Measurements from ENCODE around the gene PRPF19.

Gene PRPF19

GRCh38 chr11:60867871-60868681 is 38.3 kb downstream of the PRPF19 start:
- Histone ChIP-seq H3K27ac (ENCODE audit: low read depth, low read length) (no peak overlapping the region), H3K9me3 (ENCODE audit: control insufficient read depth, insufficient read depth, low read length) (no peaks in the 10 kb centered on the region), H3K79me2 (ENCODE audit: control insufficient read depth, low read length) (no peaks in the 10 kb centered on the region), H3K9me2 (replicated peaks; ENCODE audit: control insufficient read depth, low read length) (no peaks in the 10 kb centered on the region), H3K4me3 (ENCODE audit: low read length) (no peak overlapping the region), H3K4me2 (ENCODE audit: low read length) (no peak overlapping the region), H3F3A (ENCODE audit: control insufficient read depth, insufficient read depth) (no peaks in the 10 kb centered on the region), H4K20me1 (ENCODE audit: control insufficient read depth, insufficient read depth, low read depth, low read length) (no peaks in the 10 kb centered on the region), H3K4me1 (ENCODE audit: control insufficient read depth, low read length) (no peaks in the 10 kb centered on the region), H3K36me3 (ENCODE audit: control insufficient read depth, low read length) (no peaks in the 10 kb centered on the region), H3K27me3 (ENCODE audit: control insufficient read depth, low read length) (no peaks in the 10 kb centered on the region; the same call in 1 of the 2 replicates)
- TF ChIP-seq EZH2phosphoT487 (IDR thresholded peaks at IDR 0.05; ENCODE audit: borderline replicate concordance, low read length) (no peak), CTCF (IDR thresholded peaks at IDR 0.05; ENCODE audit: low read depth, low read length, poor library complexity, severe bottlenecking) (no peak)

- Histone ChIP-seq H3K27ac (ENCODE audit: low read depth, low read length) (no peak within 1 kb of the TSS), H3F3A (ENCODE audit: control insufficient read depth, insufficient read depth) (no peaks in the 10 kb centered on the region), H3K27me3 (ENCODE audit: control insufficient read depth, low read length) (no peaks in the 10 kb centered on the region; the same call in 1 of the 2 replicates), H3K36me3 (ENCODE audit: control insufficient read depth, low read length) (no peaks in the 10 kb centered on the region), H3K4me2 (ENCODE audit: low read length) (no peak within 1 kb of the TSS), H4K20me1 (ENCODE audit: control insufficient read depth, insufficient read depth, low read depth, low read length) (no peaks in the 10 kb centered on the region), H3K4me3 (ENCODE audit: low read length) (no peak within 1 kb of the TSS), H3K9me2 (replicated peaks; ENCODE audit: control insufficient read depth, low read length) (no peaks in the 10 kb centered on the region), H3K4me1 (ENCODE audit: control insufficient read depth, low read length) (no peaks in the 10 kb centered on the region), H3K79me2 (ENCODE audit: control insufficient read depth, low read length) (no peaks in the 10 kb centered on the region), H3K9me3 (ENCODE audit: control insufficient read depth, insufficient read depth, low read length) (no peaks in the 10 kb centered on the region)
- no peak for TF ChIP-seq EZH2phosphoT487 (IDR thresholded peaks at IDR 0.05; ENCODE audit: borderline replicate concordance, low read length)
- TF ChIP-seq CTCF (IDR thresholded peaks at IDR 0.05; ENCODE audit: low read depth, low read length, poor library complexity, severe bottlenecking): no peak
Measured at GRCh38 chr11:60866911-60867870, 39.2 kb downstream of the PRPF19 start, which contains the start of gene ZP1. Gene ZP1 (plus strand): TSS chr11:60867542. CDS start chr11:60867562, 20 bp downstream.

- no peaks in the 10 kb centered on the region for H4K20me1 ChIP-seq (ENCODE audit: control insufficient read depth, insufficient read depth, low read depth, low read length)
- no peaks in the 10 kb centered on the region for H3K4me1 ChIP-seq (ENCODE audit: control insufficient read depth, low read length)
- H3K36me3 ChIP-seq (ENCODE audit: control insufficient read depth, low read length): no peaks in the 10 kb centered on the region
- TF ChIP-seq CTCF (IDR thresholded peaks at IDR 0.05; ENCODE audit: low read depth, low read length, poor library complexity, severe bottlenecking): no peak
- no peak for TF ChIP-seq EZH2phosphoT487 (IDR thresholded peaks at IDR 0.05; ENCODE audit: borderline replicate concordance, low read length)
- no peaks in the 10 kb centered on the region for H3K9me2 ChIP-seq (replicated peaks; ENCODE audit: control insufficient read depth, low read length)
- H3F3A ChIP-seq (ENCODE audit: control insufficient read depth, insufficient read depth): no peaks in the 10 kb centered on the region
- no peak overlapping the region for H3K4me2 ChIP-seq (ENCODE audit: low read length)
- H3K79me2 ChIP-seq (ENCODE audit: control insufficient read depth, low read length): no peaks in the 10 kb centered on the region
- H3K9me3 ChIP-seq (ENCODE audit: control insufficient read depth, insufficient read depth, low read length): no peaks in the 10 kb centered on the region
- no peak overlapping the region for H3K4me3 ChIP-seq (ENCODE audit: low read length)
- H3K27ac ChIP-seq (ENCODE audit: low read depth, low read length): no peak overlapping the region
- H3K27me3 ChIP-seq (ENCODE audit: control insufficient read depth, low read length): no peaks in the 10 kb centered on the region; the same call in 1 of the 2 replicates
Measured at GRCh38 chr11:60864856-60865513, 41.4 kb downstream of the PRPF19 start.
